ENCODE results near the gene ZBTB14.

- TF ChIP-seq CBFB (CRISPR knock-in tag; IDR thresholded peaks at IDR 0.05; ENCODE audit: low read depth) (no peak), E2F1 (CRISPR knock-in tag; IDR thresholded peaks at IDR 0.05) (no peak), CTCF (IDR thresholded peaks at IDR 0.05) (no peak), ATF2 (CRISPR knock-in tag; IDR thresholded peaks at IDR 0.05; ENCODE audit: borderline replicate concordance, low read depth) (no peak)
Observed at GRCh38 chr18:5276947-5277346, 18.6 kb downstream of the ZBTB14 start.

All from WTC11 (cell line).